NB4 (cell line): ENCODE measurements around the gene SPRR2D.

ENCODE experiments used
- CTCF ChIP-seq: IDR thresholded peaks from one replicate; pipeline ENCODE4 v1.5.1; 2012; ENCODE audit warnings: low read depth, low read length
- POLR2A ChIP-seq: IDR thresholded peaks from 2 replicates; pipeline ENCODE4 v1.6.1; 2011; ENCODE audit warnings: mild to moderate bottlenecking; ENCODE audit not compliant: insufficient read length; ENCODE audit errors: extremely low read depth

GRCh38 chr1:153025797-153026196 is 15.1 kb downstream of the SPRR2D start:
- TF ChIP-seq CTCF (no peak), POLR2A (no peak)
